ENCODE data around the gene SLC9A6. TPM values are rescaled to one million over a fixed set of nuclear protein-coding genes. Genes with fewer than 3 reads are reported as not detected.

Gene SLC9A6
- total RNA-seq, 4 donors from 2014 or later, result 15.2 to 21.7 (median 18.5) TPM

DNA sequence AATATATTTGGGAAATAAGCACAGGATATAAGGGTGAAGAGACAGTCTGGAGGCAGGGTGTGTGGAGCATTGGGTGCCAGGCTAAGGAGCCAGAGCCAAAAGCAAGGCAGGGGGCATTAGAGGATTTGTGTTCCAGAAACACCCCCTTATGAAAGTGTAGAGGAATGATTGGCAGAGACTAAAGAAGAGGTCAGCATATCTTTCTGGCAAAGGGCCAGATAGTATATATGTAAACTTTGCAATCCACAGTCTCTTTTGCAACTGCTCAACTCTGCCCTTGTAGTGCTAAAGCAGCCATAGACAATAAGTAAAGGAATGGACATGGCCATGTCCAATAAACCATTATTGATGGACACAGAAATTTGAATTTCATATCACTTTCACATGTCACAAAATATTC lies 3.6 kb upstream of the SLC9A6 start:
- Histone ChIP-seq H3K9me3 (no peaks in the 10 kb centered on the region), H3K36me3 (no peaks in the 10 kb centered on the region), H3K4me1 (no peaks in the 10 kb centered on the region), H3K4me3 (replicated peaks in 1 of 3) (no peak overlapping the region), H3K27ac (no peak overlapping the region), H3K27me3 (no peaks in the 10 kb centered on the region)
- DNase-seq, result no peak
- TF ChIP-seq POLR2A (IDR thresholded peaks at IDR 0.05), result no peak
- TF ChIP-seq, protein P1, sequence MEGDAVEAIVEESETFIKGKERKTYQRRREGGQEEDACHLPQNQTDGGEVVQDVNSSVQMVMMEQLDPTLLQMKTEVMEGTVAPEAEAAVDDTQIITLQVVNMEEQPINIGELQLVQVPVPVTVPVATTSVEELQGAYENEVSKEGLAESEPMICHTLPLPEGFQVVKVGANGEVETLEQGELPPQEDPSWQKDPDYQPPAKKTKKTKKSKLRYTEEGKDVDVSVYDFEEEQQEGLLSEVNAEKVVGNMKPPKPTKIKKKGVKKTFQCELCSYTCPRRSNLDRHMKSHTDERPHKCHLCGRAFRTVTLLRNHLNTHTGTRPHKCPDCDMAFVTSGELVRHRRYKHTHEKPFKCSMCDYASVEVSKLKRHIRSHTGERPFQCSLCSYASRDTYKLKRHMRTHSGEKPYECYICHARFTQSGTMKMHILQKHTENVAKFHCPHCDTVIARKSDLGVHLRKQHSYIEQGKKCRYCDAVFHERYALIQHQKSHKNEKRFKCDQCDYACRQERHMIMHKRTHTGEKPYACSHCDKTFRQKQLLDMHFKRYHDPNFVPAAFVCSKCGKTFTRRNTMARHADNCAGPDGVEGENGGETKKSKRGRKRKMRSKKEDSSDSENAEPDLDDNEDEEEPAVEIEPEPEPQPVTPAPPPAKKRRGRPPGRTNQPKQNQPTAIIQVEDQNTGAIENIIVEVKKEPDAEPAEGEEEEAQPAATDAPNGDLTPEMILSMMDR (IDR thresholded peaks at IDR 0.05), result no peak
- intact Hi-C loops (cut with DNase I), result no loop called here

DNA sequence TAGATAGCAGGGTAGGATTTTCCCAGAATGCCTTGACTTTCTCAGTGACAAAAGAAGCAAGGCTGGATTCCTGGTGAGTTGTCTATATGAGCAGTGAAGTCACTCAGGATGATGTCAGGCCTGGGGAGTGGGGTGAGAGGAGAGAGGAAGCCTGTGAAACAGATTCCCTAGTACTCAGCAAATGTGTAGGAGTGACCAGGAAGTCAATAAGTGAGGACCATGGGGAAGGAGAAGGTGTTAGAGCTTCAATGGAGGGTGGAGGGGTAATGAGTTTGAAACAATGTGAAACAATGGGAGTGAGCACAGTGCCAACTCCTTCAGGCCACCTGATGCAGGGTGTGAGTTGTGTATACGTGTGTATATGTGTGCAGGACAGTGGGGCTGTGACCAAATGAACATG lies 2.4 kb upstream of the SLC9A6 start:
- H3K27me3 ChIP-seq, result no peaks in the 10 kb centered on the region
- no peaks in the 10 kb centered on the region for H3K4me1 ChIP-seq
- no peaks in the 10 kb centered on the region for H3K9me3 ChIP-seq
- no peak for TF ChIP-seq POLR2A (IDR thresholded peaks at IDR 0.05)
- TF ChIP-seq, protein P1 (IDR thresholded peaks at IDR 0.05), result no peak
- WGBS, 2 donors, result 67 to 73% methylated on average over 1 of the region's 1 CpG
- no peak for DNase-seq
- intact Hi-C loops (cut with DNase I), result no loop called here
- H3K27ac ChIP-seq, result no peak overlapping the region
- no peak overlapping the region for H3K4me3 ChIP-seq (replicated peaks in 1 of 3)
- no peaks in the 10 kb centered on the region for H3K36me3 ChIP-seq

DNA sequence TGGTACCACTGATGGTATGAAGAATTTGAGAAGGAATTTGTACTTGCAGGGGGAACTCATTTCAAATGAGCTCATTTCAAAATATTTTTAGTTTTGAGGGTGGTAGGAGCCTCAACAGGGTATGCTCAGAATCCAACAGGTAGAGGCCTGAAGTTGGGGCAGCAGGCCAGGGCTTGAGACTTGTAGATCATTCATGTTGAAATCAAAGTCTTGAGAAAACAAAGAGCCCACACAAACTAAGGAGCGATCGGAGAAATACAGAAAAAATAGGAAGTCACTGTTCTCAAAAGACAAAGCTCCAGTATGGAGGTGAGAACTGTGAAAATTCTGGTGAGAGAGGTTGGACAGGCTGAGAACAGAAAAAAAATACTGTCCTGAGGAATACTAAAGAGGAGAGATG lies 979 bp upstream of the SLC9A6 start:
- WGBS, 2 donors, result 37 to 52% methylated on average over 2 of the region's 2 CpGs
- TF ChIP-seq, protein P1 (IDR thresholded peaks at IDR 0.05), result no peak
- TF ChIP-seq POLR2A (IDR thresholded peaks at IDR 0.05), result no peak
- Histone ChIP-seq H3K27ac (no peak overlapping the region), H3K4me3 (replicated peaks in 1 of 3) (no peak overlapping the region), H3K27me3 (no peaks in the 10 kb centered on the region), H3K4me1 (no peaks in the 10 kb centered on the region), H3K36me3 (no peaks in the 10 kb centered on the region), H3K9me3 (no peaks in the 10 kb centered on the region)
- DNase-seq, result peak in 1 of 2 donors; percentile 5
- intact Hi-C loops (cut with DNase I), result no loop called here

DNA sequence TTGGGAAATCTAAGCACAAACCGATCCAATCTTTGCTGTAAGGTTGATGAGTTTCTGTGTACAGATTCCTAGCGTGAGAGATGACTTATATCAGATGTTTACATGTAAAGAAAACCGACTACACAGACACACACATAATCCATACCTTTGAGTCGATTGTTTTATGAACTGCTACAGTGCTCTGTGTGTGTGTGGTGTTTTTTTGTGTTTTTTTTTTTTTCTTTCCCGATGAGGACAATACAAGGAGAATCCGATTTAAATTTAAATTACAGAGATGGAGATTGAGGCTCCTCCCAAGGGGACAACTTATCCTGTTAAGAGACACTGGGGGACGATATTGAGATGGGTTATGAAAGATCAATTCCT lies 461 bp upstream of the SLC9A6 start:
- no peak for TF ChIP-seq POLR2A (IDR thresholded peaks at IDR 0.05)
- TF ChIP-seq, protein P1 (IDR thresholded peaks at IDR 0.05), result no peak
- peak overlapping the region; percentile 28 to 63 (median 50) for H3K27ac ChIP-seq
- intact Hi-C loops (cut with DNase I), result no loop called here
- WGBS, 2 donors, result 5 to 7% methylated on average over 7 of the region's 7 CpGs
- H3K36me3 ChIP-seq, result no peaks in the 10 kb centered on the region
- H3K27me3 ChIP-seq, result no peaks in the 10 kb centered on the region
- H3K4me1 ChIP-seq, result no peaks in the 10 kb centered on the region
- DNase-seq, result no peak
- H3K4me3 ChIP-seq (replicated peaks in 1 of 3), result peak overlapping the region; percentile 26 to 58 (median 45)
- no peaks in the 10 kb centered on the region for H3K9me3 ChIP-seq

DNA sequence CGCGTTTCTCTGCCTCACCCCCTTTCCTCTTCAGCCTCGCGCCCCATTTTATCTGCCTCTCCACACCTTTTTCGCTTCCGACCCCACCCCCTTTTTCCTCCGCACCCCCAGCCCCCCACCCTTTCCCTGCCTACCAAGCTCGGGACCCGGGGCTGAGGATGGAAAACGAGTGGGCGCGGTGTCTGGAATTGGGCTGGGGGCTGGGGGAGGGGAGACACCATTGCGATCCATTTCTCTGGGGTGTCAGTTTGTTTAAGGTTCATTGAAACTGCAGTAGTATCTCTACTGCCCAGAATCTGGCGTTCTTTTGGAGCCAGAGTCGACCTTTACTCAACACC lies 707 bp downstream of the SLC9A6 start:
- no peaks in the 10 kb centered on the region for H3K27me3 ChIP-seq
- no peaks in the 10 kb centered on the region for H3K9me3 ChIP-seq
- H3K27ac ChIP-seq, result peak overlapping the region in 2 of 3 donors; percentile 50 to 56
- peak overlapping the region in 2 of 3 donors; percentile 45 to 58 for H3K4me3 ChIP-seq (replicated peaks in 1 of 3)
- TF ChIP-seq, protein P1 (IDR thresholded peaks at IDR 0.05), result no peak
- TF ChIP-seq POLR2A (IDR thresholded peaks at IDR 0.05), result no peak
- intact Hi-C loops (cut with DNase I), result no loop called here
- H3K4me1 ChIP-seq, result no peaks in the 10 kb centered on the region
- WGBS, 2 donors, result 1 to 4% methylated on average over 11 to 14 of the region's 15 CpGs
- DNase-seq, result peak in 1 of 2 donors; percentile 4
- no peaks in the 10 kb centered on the region for H3K36me3 ChIP-seq
